ENCODE measurements around the gene GAGE13. TPM values are rescaled to one million over a fixed set of nuclear protein-coding genes. Genes with fewer than 3 reads are reported as not detected.
A peak's percentile ranks its signal among the peaks of the same experiment; 100 is the strongest.
"Not testable (repeated sequence)": the region's sequence is repeated elsewhere in the genome, so short reads cannot be mapped to it uniquely, and the experiment has no call there.

GAGE13 gene
- total and polyA plus RNA-seq, 2 experiments from 2014 or later, result not detected

DNA sequence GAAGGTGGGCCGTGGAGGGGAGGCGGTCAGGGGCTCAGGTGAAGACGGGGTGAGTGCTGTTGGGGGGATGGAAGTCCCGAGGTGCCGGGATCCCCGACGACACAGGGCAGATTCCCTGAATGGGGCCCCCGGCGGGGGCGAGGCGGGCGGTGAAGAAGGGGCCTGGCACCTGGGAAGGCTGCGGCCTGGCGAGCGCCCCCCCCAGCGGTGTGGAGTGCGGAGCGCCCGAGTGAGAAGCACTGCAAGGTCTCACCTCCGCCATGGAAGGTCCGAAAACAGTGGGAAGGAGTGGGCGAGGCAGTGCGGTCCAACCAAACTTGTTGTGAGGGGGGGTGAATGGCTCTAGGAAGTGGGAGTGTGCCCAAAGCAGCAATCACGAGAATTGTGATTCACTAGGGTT is 10.1 kb downstream of the GAGE13 start:
- H4K20me1 ChIP-seq (ENCODE audit: insufficient read depth, poor library complexity, severe bottlenecking); DNase-seq (ENCODE audit: low spot score); H3K79me2 ChIP-seq; H3K9me2 ChIP-seq (replicated peaks; ENCODE audit: insufficient read depth); H3K27ac ChIP-seq; H3K27me3 ChIP-seq; H2AFZ ChIP-seq; H3K4me2 ChIP-seq; H3K4me1 ChIP-seq (ENCODE audit: insufficient read depth); H3K4me3 ChIP-seq; H3K9me3 ChIP-seq (ENCODE audit: low read depth); H3K36me3 ChIP-seq (replicated peaks; ENCODE audit: insufficient read depth, low read depth): not testable (repeated sequence)
- 95% methylated on average over 20 of the region's 24 CpGs for WGBS (ENCODE audit: low lambda C conversion rate, missing lambda C conversion rate)

DNA sequence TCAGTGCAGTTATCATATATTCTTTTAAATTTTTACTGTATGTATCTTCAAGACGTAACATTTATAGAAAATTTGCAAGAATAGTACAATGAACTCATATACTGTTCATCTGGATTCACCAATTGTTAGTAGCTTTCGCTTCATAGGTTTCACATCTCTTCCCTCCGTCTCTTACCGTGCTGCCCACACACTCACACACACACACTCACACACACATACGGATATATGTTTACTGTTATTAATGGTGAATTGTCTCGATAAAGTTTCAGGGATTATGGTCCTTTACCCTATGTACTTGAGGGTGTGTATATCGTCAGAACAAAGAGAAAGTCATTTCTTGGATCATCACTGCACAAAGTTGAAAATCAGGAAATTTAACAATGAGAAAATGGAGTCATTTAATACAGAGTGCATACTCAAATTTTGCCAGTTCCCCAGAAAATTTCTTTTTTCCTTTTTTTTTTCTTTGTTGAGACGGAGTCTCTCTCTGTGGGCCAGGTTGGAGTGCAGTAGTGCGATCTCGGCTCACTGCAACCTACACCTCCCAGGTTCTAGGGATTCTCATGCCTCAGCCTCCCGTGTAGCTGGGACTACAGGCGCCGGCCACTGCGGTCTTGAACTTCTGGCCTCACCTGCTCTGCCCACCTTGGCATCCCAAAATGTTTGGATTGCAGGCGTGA is 13.3 kb downstream of the GAGE13 start:
- H3K9me2 ChIP-seq (replicated peaks; ENCODE audit: insufficient read depth); H3K79me2 ChIP-seq; H3K4me3 ChIP-seq; H3K27ac ChIP-seq; H2AFZ ChIP-seq; H4K20me1 ChIP-seq (ENCODE audit: insufficient read depth, poor library complexity, severe bottlenecking); DNase-seq (ENCODE audit: low spot score); H3K9me3 ChIP-seq (ENCODE audit: low read depth); H3K27me3 ChIP-seq; H3K4me1 ChIP-seq (ENCODE audit: insufficient read depth); H3K4me2 ChIP-seq; H3K36me3 ChIP-seq (replicated peaks; ENCODE audit: insufficient read depth, low read depth): not testable (repeated sequence)
- whole genome bisulfite sequencing (ENCODE audit: low lambda C conversion rate, missing lambda C conversion rate), result 83% methylated on average over 14 of the region's 15 CpGs

DNA sequence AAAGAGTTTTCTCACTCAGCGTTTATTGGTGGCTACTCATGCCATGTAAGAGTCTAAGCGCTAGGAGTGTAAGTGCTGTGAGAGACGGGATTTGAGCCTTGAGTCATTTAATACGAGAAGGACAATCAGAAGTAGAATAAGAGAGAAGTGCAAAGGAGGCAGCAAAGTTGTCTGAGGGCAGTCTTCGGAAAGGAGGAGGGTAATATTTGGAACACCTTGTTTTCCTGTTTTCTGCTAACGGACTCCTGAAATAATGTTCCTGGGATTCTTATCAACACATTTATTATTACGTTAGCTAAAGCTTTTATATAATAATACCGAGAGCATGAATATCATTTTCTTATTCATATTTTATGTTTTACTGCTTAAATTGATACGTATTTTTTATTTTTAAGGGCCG is 14.0 kb downstream of the GAGE13 start:
- H3K27me3 ChIP-seq; H3K4me1 ChIP-seq (ENCODE audit: insufficient read depth); H3K36me3 ChIP-seq (replicated peaks; ENCODE audit: insufficient read depth, low read depth); H3K9me2 ChIP-seq (replicated peaks; ENCODE audit: insufficient read depth); DNase-seq (ENCODE audit: low spot score); H3K9me3 ChIP-seq (ENCODE audit: low read depth); H3K4me3 ChIP-seq; H3K4me2 ChIP-seq; H3K79me2 ChIP-seq; H3K27ac ChIP-seq; H4K20me1 ChIP-seq (ENCODE audit: insufficient read depth, poor library complexity, severe bottlenecking); H2AFZ ChIP-seq: not testable (repeated sequence)
- WGBS (ENCODE audit: low lambda C conversion rate, missing lambda C conversion rate), result 87% methylated on average over 9 of the region's 10 CpGs

DNA sequence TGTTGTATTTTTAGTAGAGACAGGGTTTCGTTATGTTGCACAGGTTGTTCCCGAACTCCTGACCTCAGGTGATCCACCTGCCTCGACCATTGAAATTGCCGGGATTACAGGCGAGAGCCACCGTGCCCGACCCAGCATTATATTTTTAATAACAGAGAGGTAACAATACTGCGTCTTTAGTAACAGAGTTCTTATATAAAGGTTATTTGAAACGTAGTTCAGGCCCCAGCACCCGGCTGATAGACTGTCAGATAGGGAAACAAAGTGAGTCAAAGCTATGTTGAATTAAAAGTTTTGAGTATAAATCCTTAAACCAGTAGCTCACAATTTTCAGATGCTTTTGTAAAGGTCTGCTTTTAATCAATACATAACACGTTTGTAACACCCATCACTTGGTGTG is 14.8 kb downstream of the GAGE13 start:
- not testable (repeated sequence) for H3K27me3 ChIP-seq; H3K4me3 ChIP-seq; H2AFZ ChIP-seq; H4K20me1 ChIP-seq (ENCODE audit: insufficient read depth, poor library complexity, severe bottlenecking); H3K27ac ChIP-seq; H3K4me1 ChIP-seq (ENCODE audit: insufficient read depth); H3K4me2 ChIP-seq; H3K9me3 ChIP-seq (ENCODE audit: low read depth); H3K79me2 ChIP-seq; H3K36me3 ChIP-seq (replicated peaks; ENCODE audit: insufficient read depth, low read depth); H3K9me2 ChIP-seq (replicated peaks; ENCODE audit: insufficient read depth)
- peak; percentile 43 for DNase-seq (ENCODE audit: low spot score)
- WGBS (ENCODE audit: low lambda C conversion rate, missing lambda C conversion rate), result 85% methylated on average over 11 of the region's 11 CpGs

Other genes with a start within 250 kb of the GAGE13 start
- gene GPKOW, start 207.8 kb upstream of the GAGE13 start, total RNA-seq, result 23.1 and 26.4 TPM in 2 replicates
- gene GPKOW, start 207.8 kb upstream of the GAGE13 start, polyA plus RNA-seq, result 22.5 and 22.7 TPM in 2 replicates
- 5.0 and 6.5 TPM in 2 replicates for gene MAGIX, start 168.8 kb upstream of the GAGE13 start, total RNA-seq
- gene MAGIX, start 168.8 kb upstream of the GAGE13 start, polyA plus RNA-seq, result 7.1 and 13.4 TPM in 2 replicates
- 27.5 and 34.9 TPM in 2 replicates for gene PLP2, start 159.7 kb upstream of the GAGE13 start, total RNA-seq
- gene PLP2, start 159.7 kb upstream of the GAGE13 start, polyA plus RNA-seq, result 110 and 118 TPM in 2 replicates
- 2.8 and 6.1 TPM in 2 replicates for gene PRICKLE3, start 145.2 kb upstream of the GAGE13 start, total RNA-seq
- 9.3 and 15.7 TPM in 2 replicates for gene PRICKLE3, start 145.2 kb upstream of the GAGE13 start, polyA plus RNA-seq
- gene SYP, start 131.4 kb upstream of the GAGE13 start, total RNA-seq, result 1.4 and 2.5 TPM in 2 replicates
- 2.1 and 2.9 TPM in 2 replicates for gene SYP, start 131.4 kb upstream of the GAGE13 start, polyA plus RNA-seq
- gene CACNA1F, start 98.2 kb upstream of the GAGE13 start, total RNA-seq, result 0.04 and 1.6 TPM in 2 replicates
- gene CACNA1F, start 98.2 kb upstream of the GAGE13 start, polyA plus RNA-seq, result 0.27 and 0.44 TPM in 2 replicates
- gene CCDC22, start 96.1 kb upstream of the GAGE13 start, total RNA-seq, result 12.7 and 21.5 TPM in 2 replicates
- gene CCDC22, start 96.1 kb upstream of the GAGE13 start, polyA plus RNA-seq, result 12.3 and 14.8 TPM in 2 replicates
- gene FOXP3, start 66.9 kb upstream of the GAGE13 start, total RNA-seq, result 0.03 TPM in 1 of 2 replicates, not detected in the other
- gene FOXP3, start 66.9 kb upstream of the GAGE13 start, polyA plus RNA-seq, result not detected in 2 replicates
- gene PPP1R3F, start 61.8 kb upstream of the GAGE13 start, total RNA-seq, result 6.4 and 6.8 TPM in 2 replicates
- gene PPP1R3F, start 61.8 kb upstream of the GAGE13 start, polyA plus RNA-seq, result 7.3 and 10.2 TPM in 2 replicates
- not detected in 2 replicates for gene GAGE10, start 27.9 kb upstream of the GAGE13 start, total RNA-seq
- not detected in 2 replicates for gene GAGE10, start 27.9 kb upstream of the GAGE13 start, polyA plus RNA-seq
- gene GAGE12J, start 9.5 kb upstream of the GAGE13 start, total RNA-seq, result not detected in 2 replicates
- gene GAGE12J, start 9.5 kb upstream of the GAGE13 start, polyA plus RNA-seq, result not detected in 2 replicates
- not detected in 2 replicates for gene GAGE12C, start 200.6 kb downstream of the GAGE13 start, total RNA-seq
- gene GAGE12C, start 200.6 kb downstream of the GAGE13 start, polyA plus RNA-seq, result not detected in 2 replicates
- not detected in 2 replicates for gene GAGE12D, start 210.2 kb downstream of the GAGE13 start, total RNA-seq
- gene GAGE12D, start 210.2 kb downstream of the GAGE13 start, polyA plus RNA-seq, result not detected in 2 replicates
- not detected in 2 replicates for gene GAGE12E, start 219.7 kb downstream of the GAGE13 start, total RNA-seq
- gene GAGE12E, start 219.7 kb downstream of the GAGE13 start, polyA plus RNA-seq, result not detected in 2 replicates
- not detected in 2 replicates for gene GAGE12F, start 229.3 kb downstream of the GAGE13 start, total RNA-seq
- not detected in 2 replicates for gene GAGE12F, start 229.3 kb downstream of the GAGE13 start, polyA plus RNA-seq
- gene GAGE12G, start 238.8 kb downstream of the GAGE13 start, total RNA-seq, result not detected in 2 replicates
- gene GAGE12G, start 238.8 kb downstream of the GAGE13 start, polyA plus RNA-seq, result not detected in 2 replicates
- gene GAGE12H, start 248.4 kb downstream of the GAGE13 start, total RNA-seq, result not detected in 2 replicates
- gene GAGE12H, start 248.4 kb downstream of the GAGE13 start, polyA plus RNA-seq, result not detected in 2 replicates